Measurements from ENCODE around the gene NEIL1.
"Not testable (repeated sequence)": the region's sequence is repeated elsewhere in the genome, so short reads cannot be mapped to it uniquely, and the experiment has no call there.

Gene NEIL1

DNA sequence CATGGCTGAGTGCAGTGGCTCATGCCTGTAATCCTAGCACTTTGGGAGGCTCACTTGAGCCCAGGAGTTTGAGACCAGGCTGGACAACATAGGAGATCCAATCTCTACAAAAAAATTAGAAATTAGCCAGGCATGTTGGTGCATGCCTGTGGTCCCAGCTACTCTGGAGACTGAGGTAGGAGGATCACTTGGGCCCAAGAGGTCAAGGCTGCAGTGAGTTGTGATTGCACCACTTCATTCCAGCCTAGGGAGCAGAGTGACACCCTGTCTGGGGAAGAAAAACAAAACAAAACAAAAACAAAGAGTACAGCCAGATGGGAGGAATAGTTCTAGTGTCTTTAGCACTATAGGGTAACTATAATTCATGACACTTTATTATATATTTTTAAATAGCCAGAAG lies 37.1 kb upstream of the NEIL1 start:
- FAIRE-seq (no peak), DNase-seq (ENCODE audit: insufficient read length, low spot score) (no peak)
- TF ChIP-seq, protein P1, sequence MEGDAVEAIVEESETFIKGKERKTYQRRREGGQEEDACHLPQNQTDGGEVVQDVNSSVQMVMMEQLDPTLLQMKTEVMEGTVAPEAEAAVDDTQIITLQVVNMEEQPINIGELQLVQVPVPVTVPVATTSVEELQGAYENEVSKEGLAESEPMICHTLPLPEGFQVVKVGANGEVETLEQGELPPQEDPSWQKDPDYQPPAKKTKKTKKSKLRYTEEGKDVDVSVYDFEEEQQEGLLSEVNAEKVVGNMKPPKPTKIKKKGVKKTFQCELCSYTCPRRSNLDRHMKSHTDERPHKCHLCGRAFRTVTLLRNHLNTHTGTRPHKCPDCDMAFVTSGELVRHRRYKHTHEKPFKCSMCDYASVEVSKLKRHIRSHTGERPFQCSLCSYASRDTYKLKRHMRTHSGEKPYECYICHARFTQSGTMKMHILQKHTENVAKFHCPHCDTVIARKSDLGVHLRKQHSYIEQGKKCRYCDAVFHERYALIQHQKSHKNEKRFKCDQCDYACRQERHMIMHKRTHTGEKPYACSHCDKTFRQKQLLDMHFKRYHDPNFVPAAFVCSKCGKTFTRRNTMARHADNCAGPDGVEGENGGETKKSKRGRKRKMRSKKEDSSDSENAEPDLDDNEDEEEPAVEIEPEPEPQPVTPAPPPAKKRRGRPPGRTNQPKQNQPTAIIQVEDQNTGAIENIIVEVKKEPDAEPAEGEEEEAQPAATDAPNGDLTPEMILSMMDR (IDR thresholded peaks at IDR 0.05; ENCODE audit: insufficient read depth, missing control alignments): no peak

- not testable (repeated sequence) for FAIRE-seq; DNase-seq (ENCODE audit: insufficient read length, low spot score)
Observed at GRCh38 chr15:75312548-75312947, 34.3 kb upstream of the NEIL1 start.

DNA sequence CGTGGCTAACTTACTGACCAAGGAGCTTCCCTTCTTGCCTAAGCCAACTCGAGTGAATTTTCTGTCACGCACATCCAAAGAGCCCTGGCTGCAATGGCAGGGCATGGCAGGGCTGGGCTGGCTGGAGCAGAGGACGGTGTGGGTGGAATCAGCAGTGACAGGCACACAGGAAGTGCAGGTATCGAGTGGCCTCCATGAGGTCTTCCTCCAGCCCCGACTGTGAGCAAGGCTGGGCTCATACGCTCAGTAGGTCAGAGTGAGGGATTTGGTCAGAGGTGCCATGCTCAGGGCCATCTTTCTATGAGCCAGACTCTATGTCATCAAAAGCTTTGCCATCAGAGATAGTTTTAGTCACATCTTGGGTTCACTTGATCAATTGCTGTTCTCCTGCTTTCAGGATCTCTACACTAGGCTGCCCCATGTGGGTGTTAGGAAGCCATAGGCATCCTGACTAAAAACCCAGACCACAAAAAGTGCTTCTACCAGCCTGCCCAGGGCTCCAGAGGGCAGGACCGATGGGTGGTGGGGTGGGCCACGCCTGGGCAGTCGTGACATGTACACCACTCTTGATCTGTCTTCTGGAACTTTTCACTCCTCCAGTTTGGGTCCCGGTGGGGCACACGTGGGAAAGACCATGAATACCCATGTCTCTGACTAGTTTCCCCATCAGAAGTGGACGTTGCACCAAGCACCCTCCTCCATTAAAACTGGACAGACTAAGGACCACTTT lies 33.6 kb upstream of the NEIL1 start:
- TF ChIP-seq, protein P1 (IDR thresholded peaks at IDR 0.05; ENCODE audit: insufficient read depth, missing control alignments): no peak
- no peak for FAIRE-seq

GRCh38 chr15:75314552-75315290 lies 32.1 kb upstream of the NEIL1 start:
- no peak for FAIRE-seq
- TF ChIP-seq, protein P1 (IDR thresholded peaks at IDR 0.05; ENCODE audit: insufficient read depth, missing control alignments): no peak

More for the DNA sequence above, 33.6 kb upstream of the NEIL1 start:
- no peak for DNase-seq (ENCODE audit: insufficient read length, low spot score)

GRCh38 chr15:75319231-75319897 lies 27.5 kb upstream of the NEIL1 start:
- FAIRE-seq: not testable (repeated sequence)

More at GRCh38 chr15:75314552-75315290, 32.1 kb upstream of the NEIL1 start:
- DNase-seq (ENCODE audit: insufficient read length, low spot score): no peak

GRCh38 chr15:75321711-75322110 lies 25.1 kb upstream of the NEIL1 start:
- TF ChIP-seq, protein P1 (IDR thresholded peaks at IDR 0.05; ENCODE audit: insufficient read depth, missing control alignments): no peak
- no peak for FAIRE-seq

More at GRCh38 chr15:75319231-75319897, 27.5 kb upstream of the NEIL1 start:
- not testable (repeated sequence) for DNase-seq (ENCODE audit: insufficient read length, low spot score)

GRCh38 chr15:75325922-75326321 lies 20.9 kb upstream of the NEIL1 start:
- FAIRE-seq (no peak), DNase-seq (ENCODE audit: insufficient read length, low spot score) (no peak)
- TF ChIP-seq, protein P1 (IDR thresholded peaks at IDR 0.05; ENCODE audit: insufficient read depth, missing control alignments): no peak

More at GRCh38 chr15:75321711-75322110, 25.1 kb upstream of the NEIL1 start:
- DNase-seq (ENCODE audit: insufficient read length, low spot score): no peak

GRCh38 chr15:75327005-75327404 lies 19.8 kb upstream of the NEIL1 start:
- no peak for DNase-seq (ENCODE audit: insufficient read length, low spot score)
- FAIRE-seq: no peak
- TF ChIP-seq, protein P1 (IDR thresholded peaks at IDR 0.05; ENCODE audit: insufficient read depth, missing control alignments): no peak
